Stimulated activated naive CD4-positive, alpha-beta T cell treated with Interleukin-2 at 50 U/mL for 16 hours (primary cell): ENCODE data around the gene UGT1A8.
"Not testable (repeated sequence)": the region's sequence is repeated elsewhere in the genome, so short reads cannot be mapped to it uniquely, and the experiment has no call there.

Experiments
- DNase-seq: peaks from one replicate; lab custom pipeline; 2025; lab: John Stamatoyannopoulos, UW

The UGT1A8 gene

DNA sequence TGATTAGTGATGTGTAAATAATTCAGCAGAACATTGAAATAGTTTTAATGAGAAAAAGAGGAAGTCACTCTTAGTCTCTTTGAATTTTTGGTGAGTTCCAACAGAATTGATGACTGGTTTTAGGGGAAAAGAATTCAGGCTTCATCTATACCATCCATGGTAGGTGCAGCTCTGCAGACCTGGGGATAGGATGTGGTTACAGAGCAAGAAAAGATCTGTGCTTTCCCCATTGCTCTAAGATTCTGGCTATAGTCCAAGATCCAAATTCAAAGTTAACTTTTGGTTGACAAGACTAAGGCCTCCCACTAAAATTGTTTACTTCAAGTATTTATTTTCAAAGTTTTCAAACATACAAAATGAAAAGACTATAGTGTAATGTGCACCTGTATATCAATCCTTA, 22.4 kb downstream of the UGT1A8 start:
- no peak for DNase-seq

DNA sequence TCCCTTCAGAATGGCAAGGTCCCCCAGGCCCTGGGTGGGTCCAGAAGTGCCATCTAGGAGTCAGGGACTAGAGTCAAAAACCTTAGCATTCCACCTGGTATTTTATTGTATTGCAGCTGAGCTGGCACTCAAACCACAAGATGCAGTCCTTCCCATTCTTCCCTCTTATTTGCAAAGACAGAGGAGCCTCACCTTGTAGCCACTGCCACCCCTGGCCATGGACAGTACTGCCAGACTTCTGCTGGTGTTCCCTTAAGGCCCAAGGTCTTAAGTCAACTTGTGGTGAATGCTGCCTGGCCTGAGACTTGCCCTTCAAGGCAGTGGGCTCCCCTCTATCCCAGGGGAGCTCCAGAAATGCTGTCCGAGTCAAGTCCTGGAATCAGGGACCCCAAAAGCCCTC, 25.7 kb downstream of the UGT1A8 start:
- DNase-seq: no peak

DNA sequence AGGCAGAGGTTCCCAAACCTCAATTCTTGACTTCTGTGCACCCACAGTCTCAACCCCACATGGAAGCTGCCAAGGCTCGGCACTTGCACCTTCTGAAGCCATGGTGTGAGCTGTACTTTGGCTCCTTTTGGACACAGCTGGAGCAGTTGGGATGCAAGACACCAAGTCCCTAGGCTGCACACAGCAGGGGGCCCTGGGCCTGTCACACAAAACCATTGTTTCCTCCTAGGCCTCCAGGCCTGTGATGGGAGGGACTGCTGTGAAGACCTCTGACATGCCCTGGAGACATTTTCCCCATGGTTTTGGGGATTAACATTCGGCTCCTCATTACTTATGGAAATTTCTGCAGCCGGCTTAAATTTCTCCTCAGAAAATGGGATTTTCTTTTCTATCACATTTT, 28.6 kb downstream of the UGT1A8 start:
- not testable (repeated sequence) for DNase-seq

DNA sequence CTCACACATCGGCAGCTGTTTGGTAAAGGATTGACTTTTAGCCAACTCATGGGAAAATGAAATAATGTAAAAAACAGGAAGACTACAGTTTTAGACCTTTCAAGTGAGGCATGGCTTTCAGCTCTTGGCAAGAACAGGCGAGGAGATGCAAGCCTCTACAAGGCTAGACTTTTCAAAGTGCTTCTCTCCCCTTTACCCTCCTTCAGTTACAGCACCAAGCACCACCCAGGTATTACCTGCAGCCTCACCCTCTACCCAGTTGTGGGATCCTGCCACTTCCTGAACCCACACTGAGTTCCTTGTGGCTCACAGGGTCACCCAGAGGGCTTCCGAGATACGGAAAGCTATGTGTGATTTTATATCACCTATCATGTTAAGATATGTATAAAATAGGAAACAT, 33.5 kb downstream of the UGT1A8 start:
- no peak for DNase-seq

DNA sequence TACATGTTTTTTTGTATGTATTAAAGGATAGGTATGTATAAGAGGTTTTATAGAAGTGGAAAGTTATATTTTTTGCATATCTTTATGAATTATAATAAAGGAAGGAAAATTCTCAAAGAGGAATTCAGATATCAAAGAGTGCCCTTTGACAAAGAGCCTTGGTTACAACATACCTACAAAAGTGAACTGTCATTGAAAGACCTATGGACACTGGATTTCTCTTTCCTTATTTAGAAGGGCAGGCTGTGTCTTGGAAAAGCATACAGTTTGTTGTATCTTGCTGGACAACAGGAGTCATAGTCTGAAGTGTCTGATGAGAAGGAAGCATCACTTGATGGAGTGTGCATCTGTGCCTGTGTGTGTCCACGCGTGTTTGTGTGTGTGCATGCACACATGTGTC, 34.0 kb downstream of the UGT1A8 start:
- DNase-seq: no peak

DNA sequence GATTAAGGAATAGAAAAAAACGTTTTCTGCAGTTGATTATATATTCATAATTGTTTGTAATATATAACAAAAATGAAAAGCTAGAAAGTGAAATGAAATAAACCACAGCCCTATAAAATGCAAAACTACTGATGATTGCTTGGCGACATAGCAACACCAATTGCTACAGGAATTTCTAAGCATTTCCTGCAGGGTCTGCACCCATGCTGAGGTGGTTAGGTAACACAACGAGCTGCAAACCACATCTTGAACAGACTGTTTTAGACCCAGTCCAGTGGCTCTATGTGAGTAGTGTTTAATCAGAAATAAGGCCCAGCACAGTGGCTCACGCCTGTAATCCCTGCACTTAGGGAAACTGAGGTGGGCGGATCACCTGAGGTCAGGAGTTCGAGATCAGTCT, 37.1 kb downstream of the UGT1A8 start:
- no peak for DNase-seq

DNA sequence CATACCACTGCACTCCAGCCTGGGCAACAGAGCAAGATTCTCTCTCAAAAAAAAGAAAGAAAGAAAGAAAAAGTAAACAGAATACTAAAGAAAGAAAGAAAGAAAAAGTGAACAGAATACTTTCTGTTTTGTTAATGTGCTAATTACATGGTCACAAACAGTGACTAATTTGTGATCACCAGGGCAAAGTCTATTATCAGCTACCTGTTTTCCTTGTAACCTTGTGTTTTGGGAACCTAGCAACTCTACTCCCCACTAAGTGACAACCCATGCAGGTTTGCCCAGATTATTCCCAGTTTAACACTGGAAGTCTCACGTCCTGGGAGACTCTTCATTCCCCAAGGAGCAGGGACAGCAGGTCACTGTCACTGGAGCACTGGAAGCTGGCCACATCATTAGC, 37.6 kb downstream of the UGT1A8 start:
- no peak for DNase-seq

DNA sequence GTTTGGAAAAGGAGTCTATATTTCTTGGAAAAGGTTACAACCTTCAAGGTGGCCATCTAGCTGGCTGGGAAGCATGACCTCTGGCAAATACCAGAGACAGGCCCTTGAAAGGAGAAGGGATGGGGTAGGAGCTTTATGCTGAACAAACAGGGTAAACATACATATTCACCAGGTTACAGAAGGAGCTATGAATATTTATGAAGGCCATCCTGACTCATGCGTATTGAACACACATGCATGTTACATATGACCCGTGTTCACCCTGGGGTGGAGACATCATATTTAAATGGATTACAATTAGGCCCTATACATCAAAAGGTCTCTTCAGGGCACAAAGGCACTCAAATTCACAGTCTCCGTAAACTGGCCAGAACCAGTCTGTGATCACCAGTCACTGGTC, 38.5 kb downstream of the UGT1A8 start:
- DNase-seq: not testable (repeated sequence)

DNA sequence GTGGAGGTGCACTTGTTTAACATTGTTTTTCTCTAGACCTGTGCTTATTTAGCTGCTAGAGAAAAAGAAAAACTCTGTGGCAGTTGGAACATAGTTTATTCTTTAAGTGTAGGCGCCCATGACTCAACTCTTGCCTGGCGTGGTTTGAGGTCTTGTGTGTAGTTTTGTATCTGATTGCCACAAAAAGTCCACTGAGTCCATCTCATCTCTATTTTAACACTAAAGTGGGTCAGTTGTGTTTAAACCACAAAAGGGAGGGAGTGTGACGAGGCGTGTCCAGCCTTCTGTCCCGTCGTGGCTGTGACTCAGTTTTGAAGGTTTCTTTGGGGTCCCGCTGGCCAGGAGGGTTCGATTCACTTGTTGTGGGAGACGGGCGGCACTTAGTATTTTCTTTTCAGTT, 39.0 kb downstream of the UGT1A8 start:
- DNase-seq: no peak

DNA sequence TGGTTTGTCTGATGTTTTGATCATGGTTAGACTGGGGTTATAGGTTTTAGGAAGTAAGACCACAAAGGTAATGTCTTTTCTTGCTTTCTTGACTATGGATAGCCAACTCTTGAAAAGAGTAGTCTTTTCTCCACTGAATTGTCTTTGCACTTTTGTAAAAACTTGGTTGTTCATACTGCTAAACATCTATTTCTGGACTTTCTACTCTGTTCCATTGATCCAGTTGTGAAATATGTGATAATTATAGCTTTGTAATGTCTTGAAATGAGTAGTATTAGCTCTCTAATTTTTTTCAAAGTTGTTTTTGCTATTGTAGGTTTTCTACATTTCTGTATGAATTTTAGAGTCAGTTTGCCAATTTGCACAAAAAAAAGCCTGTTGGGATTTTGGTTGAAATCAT, 41.2 kb downstream of the UGT1A8 start:
- DNase-seq: no peak

DNA sequence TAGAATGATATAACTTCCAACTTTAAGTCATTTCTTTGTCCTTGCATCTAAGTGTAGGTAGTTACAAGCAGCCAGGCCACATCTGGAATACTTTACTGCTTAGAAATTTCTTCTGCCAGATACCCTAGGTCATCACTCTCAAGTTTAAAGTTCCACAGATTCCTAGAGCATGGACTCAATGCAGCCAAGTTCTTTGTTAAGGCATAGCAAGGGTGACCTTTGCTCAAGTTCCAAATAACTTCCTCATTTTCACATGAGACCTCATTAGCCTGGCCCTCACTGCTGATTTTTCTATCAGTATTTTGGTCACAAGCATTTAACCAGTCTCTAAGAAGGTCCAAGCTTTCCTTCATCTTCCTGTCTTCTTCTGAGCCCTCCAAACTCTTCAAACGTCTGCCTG, 46.5 kb downstream of the UGT1A8 start:
- no peak for DNase-seq

DNA sequence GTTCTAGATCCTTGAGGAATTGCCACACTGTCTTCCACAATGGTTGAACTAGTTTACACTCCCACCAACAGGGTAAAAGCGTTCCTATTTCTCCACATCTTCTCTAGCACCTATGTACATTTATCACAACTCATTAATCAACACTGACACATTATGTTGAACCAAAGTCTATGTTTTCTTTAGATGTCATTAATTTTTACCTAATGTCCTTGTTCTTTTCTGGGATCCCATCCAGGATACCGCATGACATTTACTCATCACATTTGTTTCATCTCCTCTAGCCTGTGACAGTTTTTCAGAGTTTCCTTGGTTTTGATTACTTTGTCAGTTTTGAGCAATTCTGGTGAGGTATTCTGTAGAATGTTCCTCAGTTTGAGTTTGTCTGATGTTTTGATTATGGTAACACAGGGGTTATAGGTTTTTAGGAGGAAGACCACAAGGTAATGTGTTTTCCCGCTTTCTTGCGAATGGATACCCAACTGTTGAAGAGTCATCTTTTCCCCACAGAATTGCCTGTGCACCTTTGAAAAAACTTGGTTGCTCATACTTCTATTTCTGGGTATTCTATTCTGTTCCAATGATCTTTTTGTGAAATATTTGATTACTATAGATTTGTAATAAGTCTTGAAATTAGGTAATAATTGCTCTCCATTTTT, 51.3 kb downstream of the UGT1A8 start:
- DNase-seq: no peak

DNA sequence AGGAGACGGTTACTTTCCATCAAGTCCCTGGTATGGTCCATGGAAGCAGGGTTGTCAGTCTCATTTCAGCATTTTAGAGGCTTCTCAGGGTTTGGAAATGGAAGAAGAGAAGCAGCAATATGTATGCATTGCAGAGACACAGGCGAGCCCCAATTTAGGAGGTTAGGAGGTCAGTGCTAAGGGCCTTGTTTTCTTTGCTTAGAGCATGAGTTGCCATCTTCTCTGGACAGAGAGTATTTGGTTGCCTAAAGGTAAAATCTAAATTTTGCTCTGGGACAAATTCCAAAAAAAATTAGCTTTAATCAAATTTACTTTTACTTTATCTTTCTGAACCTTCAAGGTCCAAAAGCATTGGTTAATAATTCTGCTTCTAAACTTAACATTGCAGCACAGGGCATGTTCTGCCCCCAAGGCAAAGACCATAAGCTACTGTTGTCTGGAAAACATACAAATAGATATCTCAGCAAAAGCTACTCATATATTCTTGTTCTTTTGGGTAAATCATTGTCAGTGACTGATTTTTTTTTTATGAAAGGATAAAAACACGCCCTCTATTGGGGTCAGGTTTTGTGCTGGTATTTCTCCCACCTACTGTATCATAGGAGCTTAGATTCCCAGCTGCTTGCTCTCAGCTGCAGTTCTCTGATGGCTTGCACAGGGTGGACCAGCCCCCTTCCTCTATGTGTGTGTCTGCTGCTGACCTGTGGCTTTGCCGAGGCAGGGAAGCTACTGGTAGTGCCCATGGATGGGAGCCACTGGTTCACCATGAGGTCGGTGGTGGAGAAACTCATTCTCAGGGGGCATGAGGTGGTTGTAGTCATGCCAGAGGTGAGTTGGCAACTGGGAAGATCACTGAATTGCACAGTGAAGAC, 54.1 kb downstream of the UGT1A8 start, which contains the start of gene UGT1A9:
Gene UGT1A9, plus strand, starts transcription at position 609 of the 872 bp plus-strand sequence. Its CDS starts 37 bp downstream, at position 646.
- no peak for DNase-seq

DNA sequence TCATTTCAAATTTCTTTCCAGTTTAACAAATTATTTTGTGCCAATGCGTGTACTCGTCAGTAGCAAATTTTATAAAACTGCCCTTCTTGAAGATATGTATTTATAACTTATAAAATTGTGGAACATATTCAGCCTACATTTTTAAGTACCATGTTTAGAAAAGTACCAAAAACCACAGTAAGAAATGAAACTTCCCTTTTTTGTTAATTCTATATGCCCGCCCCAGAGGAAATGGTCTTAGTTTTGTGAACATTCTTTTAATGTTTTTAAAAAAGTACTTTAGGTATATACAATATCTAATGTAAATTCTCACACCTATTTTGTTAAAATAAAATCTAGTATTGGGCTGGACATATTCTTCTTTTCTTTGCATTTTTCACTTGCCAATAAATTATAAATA, 55.5 kb downstream of the UGT1A8 start:
- DNase-seq: no peak

DNA sequence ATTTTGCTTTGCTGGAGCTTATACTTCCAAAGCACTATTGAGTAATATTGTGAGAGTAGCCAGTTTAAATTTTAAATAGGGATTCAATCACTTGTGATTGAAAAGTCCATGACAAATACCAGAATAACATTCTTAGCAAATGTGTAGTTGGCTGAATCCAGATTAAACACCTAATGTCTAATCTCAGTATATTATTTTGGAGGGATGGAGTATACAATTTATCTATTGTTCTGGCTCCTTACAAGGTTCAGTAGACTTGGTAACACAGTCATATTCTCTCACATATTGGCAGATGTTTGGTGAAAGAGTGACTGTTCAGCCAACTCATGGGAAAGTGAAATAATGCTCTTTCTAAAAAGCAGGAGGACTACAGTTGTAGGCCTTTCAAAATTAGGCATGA, 56.5 kb downstream of the UGT1A8 start:
- DNase-seq: no peak

DNA sequence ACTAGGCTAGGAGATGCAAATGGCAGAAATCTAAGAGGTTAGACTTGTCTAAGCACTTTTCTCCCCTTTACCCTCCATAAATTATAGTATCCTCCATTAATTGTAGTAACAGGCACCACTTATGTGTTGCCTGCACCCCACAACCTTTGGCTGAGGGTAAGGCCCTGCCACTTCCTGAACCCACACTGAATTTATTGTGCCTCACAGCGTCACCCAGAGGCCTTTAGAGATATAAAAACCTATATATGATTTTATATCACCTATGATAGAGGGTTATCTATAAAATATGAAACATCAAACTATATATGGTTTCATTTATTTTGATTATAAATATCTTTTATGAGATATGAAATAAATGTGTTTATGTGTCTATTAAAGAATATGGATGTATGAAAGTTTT, 56.9 kb downstream of the UGT1A8 start:
- DNase-seq: no peak

DNA sequence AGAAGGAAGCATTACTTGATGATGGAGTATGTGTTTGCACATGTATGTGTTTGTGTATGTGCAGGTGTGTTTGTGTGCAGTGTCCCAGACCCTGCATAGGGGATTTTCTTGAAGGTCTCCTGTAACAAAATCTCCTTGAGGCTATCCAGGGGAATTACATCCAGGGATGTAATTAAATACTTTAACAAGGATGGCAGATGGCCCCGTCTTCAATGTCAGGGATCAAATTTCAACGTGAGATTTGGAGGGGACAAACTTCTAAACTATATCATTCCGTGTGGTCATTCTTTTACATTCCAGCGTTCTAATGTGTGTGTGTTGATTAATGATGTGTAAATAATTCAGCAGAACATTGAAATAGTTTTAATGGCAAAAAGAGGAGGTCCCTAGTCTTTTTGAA, 57.6 kb downstream of the UGT1A8 start:
- no peak for DNase-seq

DNA sequence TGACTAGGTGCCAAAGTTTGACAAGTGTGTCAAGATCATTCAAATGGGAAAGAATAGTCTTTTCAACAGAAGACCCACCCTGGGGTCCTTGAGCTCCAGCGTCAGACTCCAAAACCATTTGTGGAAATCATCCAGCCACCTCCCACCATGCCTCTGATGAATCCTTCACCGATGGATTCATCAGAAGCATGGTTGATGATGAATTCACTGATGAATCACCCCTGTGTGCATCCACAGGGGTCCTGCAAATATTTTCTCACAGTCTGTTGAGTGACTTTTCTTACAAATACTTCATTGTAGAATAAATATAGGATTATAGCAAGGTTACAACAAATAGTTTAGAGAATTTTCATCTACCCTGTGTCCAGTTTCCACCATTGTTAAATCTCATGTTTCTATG, 58.6 kb downstream of the UGT1A8 start:
- DNase-seq: no peak

DNA sequence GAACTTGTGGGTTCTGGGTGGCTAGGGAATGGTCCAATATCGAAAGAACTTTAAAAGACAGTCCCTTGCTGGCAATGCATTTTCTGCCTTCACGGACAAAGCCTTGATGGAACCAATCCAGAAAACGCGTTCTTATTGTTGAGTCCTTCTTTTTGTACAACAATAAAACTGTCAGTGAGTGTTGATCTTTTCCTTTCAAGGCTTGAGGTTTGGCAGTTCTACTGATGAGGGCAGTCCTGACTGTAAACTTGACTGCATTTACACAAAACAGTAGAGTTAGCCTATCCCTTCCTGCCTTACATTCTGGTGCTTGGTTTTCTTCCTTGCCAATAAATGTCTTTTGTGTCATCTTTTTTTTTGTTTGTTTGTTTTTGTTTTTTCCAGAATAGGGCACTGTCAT, 61.8 kb downstream of the UGT1A8 start:
- DNase-seq: no peak

DNA sequence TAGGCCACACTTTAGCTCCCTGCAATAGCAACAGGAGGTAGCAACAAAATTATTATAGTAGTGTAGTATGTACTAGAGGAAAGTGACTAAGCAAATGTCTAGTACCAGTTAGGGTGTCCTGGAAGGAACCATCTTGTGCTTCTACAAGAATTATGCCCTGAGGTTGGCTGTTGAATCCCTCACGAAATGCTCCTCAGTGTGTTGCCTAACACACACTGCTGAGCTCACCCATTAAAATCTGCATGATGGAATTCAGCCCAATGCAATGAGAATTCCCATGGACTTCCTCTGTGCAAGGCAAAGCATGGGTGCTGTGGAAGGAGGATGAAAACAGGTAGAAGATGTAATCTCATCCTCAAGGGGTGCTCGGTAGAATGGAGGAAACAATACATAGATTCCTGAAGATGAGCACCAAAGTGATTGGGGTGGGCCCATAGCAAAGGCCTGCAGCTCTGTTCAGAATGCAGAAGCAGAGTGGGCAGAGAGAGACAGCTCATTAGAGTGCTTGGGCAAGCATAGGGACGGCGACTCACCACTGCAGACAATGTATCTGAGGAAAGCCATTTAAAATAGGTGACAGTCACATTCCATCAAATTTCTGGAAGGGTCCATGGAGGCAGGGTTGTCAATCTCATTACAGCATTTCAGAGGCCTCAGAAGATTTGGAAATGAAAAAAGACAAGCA, 63.1 kb downstream of the UGT1A8 start:
- no peak for DNase-seq

DNA sequence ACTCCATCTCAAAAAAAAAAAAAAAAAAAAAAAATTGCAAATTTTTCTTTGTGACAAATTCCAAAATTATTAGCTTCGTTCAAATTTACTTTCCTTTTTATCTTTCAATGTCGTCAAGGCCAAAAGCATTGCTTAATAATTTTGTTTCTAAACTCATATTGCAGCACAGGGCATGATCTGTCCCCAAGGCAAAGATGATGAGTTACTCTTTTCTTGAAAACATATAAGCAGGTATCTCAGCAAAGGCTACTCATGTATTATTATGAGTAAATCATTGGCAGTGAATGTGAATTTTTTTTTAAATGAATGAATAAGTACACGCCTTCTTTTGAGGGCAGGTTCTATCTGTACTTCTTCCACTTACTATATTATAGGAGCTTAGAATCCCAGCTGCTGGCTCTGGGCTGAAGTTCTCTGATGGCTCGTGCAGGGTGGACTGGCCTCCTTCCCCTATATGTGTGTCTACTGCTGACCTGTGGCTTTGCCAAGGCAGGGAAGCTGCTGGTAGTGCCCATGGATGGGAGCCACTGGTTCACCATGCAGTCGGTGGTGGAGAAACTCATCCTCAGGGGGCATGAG, 64.2 kb downstream of the UGT1A8 start, which contains the start of gene UGT1A7:
Gene UGT1A7, plus strand, starts transcription at position 381 of the 579 bp plus-strand sequence. Its CDS starts 37 bp downstream, at position 418.
- no peak for DNase-seq

DNA sequence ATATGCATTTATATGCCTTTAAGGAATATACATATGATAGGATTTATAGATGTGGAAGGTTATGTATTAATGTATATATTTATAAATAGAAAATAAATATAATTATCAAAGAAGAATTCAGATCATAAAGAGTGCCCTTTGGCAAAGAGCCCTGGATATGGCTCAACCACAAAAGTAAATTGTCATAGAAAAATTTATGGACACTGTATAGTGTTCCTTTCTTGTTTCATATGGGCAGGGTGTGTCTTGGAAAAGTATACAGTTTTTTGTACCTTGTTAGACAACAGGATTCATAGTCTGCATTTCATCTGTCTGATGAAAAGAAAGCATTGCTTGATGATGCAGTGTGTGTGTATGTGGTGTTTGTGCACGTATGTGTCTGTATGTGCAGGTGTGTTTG, 67.2 kb downstream of the UGT1A8 start:
- no peak for DNase-seq
